GM18867 (cell line): ENCODE results near the gene UBA1.

Experiments
- ATAC-seq: cut with Tn5 transposase; IDR thresholded peaks from one replicate; pipeline ENCODE4 v1.9.1; 2021; ENCODE audit warnings: mild to moderate bottlenecking, moderate library complexity; ENCODE audit not compliant: unreplicated experiment

Gene UBA1

GRCh38 chrX:47169726-47170515 is 23.7 kb upstream of the UBA1 start:
- ATAC-seq, result no peak

GRCh38 chrX:47170861-47171692 is 22.6 kb upstream of the UBA1 start:
- ATAC-seq, result no peak

- no peak for ATAC-seq
Measured at GRCh38 chrX:47171996-47172395, 21.6 kb upstream of the UBA1 start.

- ATAC-seq, result no peak
Measured at GRCh38 chrX:47172549-47172948, 21.1 kb upstream of the UBA1 start.

- ATAC-seq, result no peak
Measured at GRCh38 chrX:47172971-47173792, 20.4 kb upstream of the UBA1 start.

- no peak for ATAC-seq
Measured at GRCh38 chrX:47174376-47174775, 19.3 kb upstream of the UBA1 start.

GRCh38 chrX:47174846-47175587 is 18.6 kb upstream of the UBA1 start:
- ATAC-seq, result no peak

- no peak for ATAC-seq
Measured at GRCh38 chrX:47175588-47175980, 18.0 kb upstream of the UBA1 start.

- ATAC-seq, result no peak
Measured at GRCh38 chrX:47176101-47176740, 17.4 kb upstream of the UBA1 start.

GRCh38 chrX:47177079-47177478 is 16.6 kb upstream of the UBA1 start:
- no peak for ATAC-seq

- ATAC-seq, result no peak
Measured at GRCh38 chrX:47178337-47178736, 15.3 kb upstream of the UBA1 start.

- no peak for ATAC-seq
Measured at GRCh38 chrX:47179221-47179927, 14.3 kb upstream of the UBA1 start.

GRCh38 chrX:47179928-47180255 is 13.7 kb upstream of the UBA1 start:
- no peak for ATAC-seq

GRCh38 chrX:47180346-47180745 is 13.3 kb upstream of the UBA1 start:
- no peak for ATAC-seq

GRCh38 chrX:47181301-47181700 is 12.3 kb upstream of the UBA1 start:
- no peak for ATAC-seq

- ATAC-seq, result no peak
Measured at GRCh38 chrX:47182106-47182700, 11.4 kb upstream of the UBA1 start.

- no peak for ATAC-seq
Measured at GRCh38 chrX:47184486-47184885, 9.1 kb upstream of the UBA1 start.

GRCh38 chrX:47185241-47185640 is 8.4 kb upstream of the UBA1 start:
- no peak for ATAC-seq

GRCh38 chrX:47186096-47186740 is 7.4 kb upstream of the UBA1 start:
- ATAC-seq, result no peak
